IMR-90 (cell line): Measurements from ENCODE around the gene SWI5.

ENCODE experiments used
- CEBPB ChIP-seq: IDR thresholded peaks from 2 replicates; pipeline ENCODE4 v1.6.1; 2012; ENCODE audit warnings: low read depth, low read length, improper control_type of control experiment
- ELK1 ChIP-seq: fragments of 150-350 bp; IDR thresholded peaks from 2 replicates; pipeline ENCODE4 v1.6.1; 2016; ENCODE audit warnings: low read depth, mild to moderate bottlenecking, low read length, moderate library complexity, borderline replicate concordance
- POLR2A ChIP-seq: IDR thresholded peaks from 2 replicates; pipeline ENCODE4 v1.6.1; 2012; ENCODE audit warnings: mild to moderate bottlenecking, low read depth, low read length
- RCOR1 ChIP-seq: IDR thresholded peaks from 2 replicates; pipeline ENCODE4 v1.6.1; 2012; ENCODE audit warnings: mild to moderate bottlenecking, low read length, improper control_type of control experiment; ENCODE audit not compliant: insufficient replicate concordance
- TF ChIP-seq, protein P1 (sequence below): conservative IDR thresholded peaks from 2 replicates; pipeline ENCODE4 v1.5.1; 2012; ENCODE audit warnings: mild to moderate bottlenecking, low read depth, low read length, improper control_type of control experiment

- TF ChIP-seq CEBPB (no peak), POLR2A (no peak), ELK1 (no peak), RCOR1 (no peak)
- TF ChIP-seq, protein P1, sequence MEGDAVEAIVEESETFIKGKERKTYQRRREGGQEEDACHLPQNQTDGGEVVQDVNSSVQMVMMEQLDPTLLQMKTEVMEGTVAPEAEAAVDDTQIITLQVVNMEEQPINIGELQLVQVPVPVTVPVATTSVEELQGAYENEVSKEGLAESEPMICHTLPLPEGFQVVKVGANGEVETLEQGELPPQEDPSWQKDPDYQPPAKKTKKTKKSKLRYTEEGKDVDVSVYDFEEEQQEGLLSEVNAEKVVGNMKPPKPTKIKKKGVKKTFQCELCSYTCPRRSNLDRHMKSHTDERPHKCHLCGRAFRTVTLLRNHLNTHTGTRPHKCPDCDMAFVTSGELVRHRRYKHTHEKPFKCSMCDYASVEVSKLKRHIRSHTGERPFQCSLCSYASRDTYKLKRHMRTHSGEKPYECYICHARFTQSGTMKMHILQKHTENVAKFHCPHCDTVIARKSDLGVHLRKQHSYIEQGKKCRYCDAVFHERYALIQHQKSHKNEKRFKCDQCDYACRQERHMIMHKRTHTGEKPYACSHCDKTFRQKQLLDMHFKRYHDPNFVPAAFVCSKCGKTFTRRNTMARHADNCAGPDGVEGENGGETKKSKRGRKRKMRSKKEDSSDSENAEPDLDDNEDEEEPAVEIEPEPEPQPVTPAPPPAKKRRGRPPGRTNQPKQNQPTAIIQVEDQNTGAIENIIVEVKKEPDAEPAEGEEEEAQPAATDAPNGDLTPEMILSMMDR: no peak
Measured at GRCh38 chr9:128297221-128297773, 21.2 kb downstream of the SWI5 start.
